GM12878 (cell line): Measurements from ENCODE around the gene AFF1. TPM values are rescaled to one million over a fixed set of nuclear protein-coding genes. Genes with fewer than 3 reads are reported as not detected.

Experiments
- ATAC-seq: fragments of 200-7000 bp; cut with Tn5 transposase; 3 replicates; pipeline ENCODE4 v1.9.1; 2020; ENCODE audit warnings: mild to moderate bottlenecking, moderate library complexity
- BruUV-seq: library from RNA; stranded (reverse); fragments of 400-500 nt; replicated peaks from 2 replicates; lab custom pipeline; 2021; lab: Mats Ljungman, UMichigan
- CTCF ChIA-PET: fragments of 300-600 bp; sonication (Branson Sonifier 250); formaldehyde crosslinking; extraction: SDS; loops from one replicate; lab custom pipeline; 2021; ENCODE audit warnings: inconsistent platforms; lab: Yijun Ruan, JAX
- POLR2A ChIA-PET: fragments of 350-600 bp; formaldehyde crosslinking; extraction: SDS; loops from one replicate; lab custom pipeline; 2021; ENCODE audit warnings: inconsistent platforms; lab: Charles Lee
- RAD21 ChIA-PET: fragments of 300-600 bp; sonication (Branson Sonifier 250); formaldehyde crosslinking; loops from one replicate; lab custom pipeline; 2023; ENCODE audit warnings: antibody characterized with exemption; ENCODE audit not compliant: unreplicated experiment; lab: Charles Lee
- SMC1A ChIA-PET: fragments of 300-600 bp; sonication (Branson Sonifier 250); formaldehyde crosslinking; loops from one replicate; lab custom pipeline; 2023; ENCODE audit not compliant: unreplicated experiment, uncharacterized antibody; lab: Charles Lee
- DNase-seq: peaks from one replicate; pipeline ENCODE4 v3.0.0-alpha.2; 2011; ENCODE audit warnings: low read depth, low spot score
- FAIRE-seq: peaks from 3 replicates; lab custom pipeline; 2011; peaks lifted over from hg19 to GRCh38; lab: Jason Lieb, UNC
- H2AFZ ChIP-seq: 2 replicates; pipeline ENCODE4 v1.6.0; 2011; ENCODE audit warnings: low read depth, low read length, control low read depth; ENCODE audit not compliant: control insufficient read depth
- H3K27ac ChIP-seq: 2 replicates; pipeline ENCODE4 v1.5.1; 2011; ENCODE audit warnings: control low read depth; ENCODE audit not compliant: control insufficient read depth, insufficient read depth
- H3K27me3 ChIP-seq, 2 experiments: replicated peaks in 1 of 2; 2 replicates each; pipeline versions ENCODE4 v1.6.0 to v1.6.1; 2011; ENCODE audit warnings: low read length in 1 of 2; ENCODE audit not compliant: control insufficient read depth in 2 of 2, insufficient read depth in 2 of 2
- H3K36me3 ChIP-seq, 2 experiments: 2 replicates each; pipeline ENCODE4 v1.5.1; 2011; ENCODE audit warnings: low read length in 1 of 2; ENCODE audit not compliant: control insufficient read depth in 2 of 2, insufficient read depth in 2 of 2
- H3K4me1 ChIP-seq: 2 replicates; pipeline ENCODE4 v1.6.1; 2011; ENCODE audit warnings: mild to moderate bottlenecking, low read length, moderate library complexity, mixed read lengths; ENCODE audit not compliant: control insufficient read depth, insufficient read depth
- H3K4me2 ChIP-seq: 2 replicates; pipeline ENCODE4 v1.6.0; 2011; ENCODE audit warnings: control low read depth; ENCODE audit not compliant: control insufficient read depth, insufficient read depth
- H3K4me3 ChIP-seq: fragments of 200-600 bp; sonication (generic); 2 replicates; pipeline ENCODE4 v1.5.1; 2016
- H3K79me2 ChIP-seq: 2 replicates; pipeline ENCODE4 v1.6.0; 2011; ENCODE audit warnings: low read length; ENCODE audit not compliant: control insufficient read depth, insufficient read depth
- H3K9ac ChIP-seq: 2 replicates; pipeline ENCODE4 v1.8.0; 2011; ENCODE audit warnings: low read length, control low read depth, mixed read lengths; ENCODE audit not compliant: control insufficient read depth, insufficient read depth
- H3K9me3 ChIP-seq: replicated peaks from 3 replicates; pipeline ENCODE4 v1.5.1; 2011; ENCODE audit warnings: mild to moderate bottlenecking, low read length; ENCODE audit not compliant: control insufficient read depth, insufficient read depth
- H4K20me1 ChIP-seq: 2 replicates; pipeline ENCODE4 v1.6.0; 2011; ENCODE audit not compliant: control insufficient read depth, insufficient read depth
- DPF2 ChIP-seq: fragments of 450-650 bp; IDR thresholded peaks from 2 replicates; pipeline ENCODE4 v1.6.1; 2017; ENCODE audit warnings: mild to moderate bottlenecking
- KDM1A ChIP-seq: fragments of 200-600 bp; sonication (generic); IDR thresholded peaks from 2 replicates; pipeline ENCODE4 v1.6.1; 2016; ENCODE audit warnings: borderline replicate concordance
- MEF2A ChIP-seq: IDR thresholded peaks from 2 replicates; pipeline ENCODE4 v1.6.1; 2011; ENCODE audit warnings: low read depth, mild to moderate bottlenecking, low read length, moderate library complexity; ENCODE audit not compliant: insufficient read depth
- RAD21 ChIP-seq: IDR thresholded peaks from 2 replicates; pipeline ENCODE4 v1.6.1; 2011; ENCODE audit warnings: mild to moderate bottlenecking, low read depth, low read length, moderate library complexity; ENCODE audit not compliant: insufficient read depth
- SMARCA5 ChIP-seq: fragments of 450-650 bp; IDR thresholded peaks from 2 replicates; pipeline ENCODE4 v1.6.1; 2017; ENCODE audit warnings: mild to moderate bottlenecking
- SMC3 ChIP-seq: IDR thresholded peaks from 2 replicates; pipeline ENCODE4 v1.6.1; 2011; ENCODE audit warnings: low read length, improper control_type of control experiment, borderline replicate concordance
- TAF1 ChIP-seq: IDR thresholded peaks from 2 replicates; pipeline ENCODE4 v1.6.1; 2011; ENCODE audit warnings: mild to moderate bottlenecking, low read depth, low read length, borderline replicate concordance
- ZBED1 ChIP-seq: IDR thresholded peaks from 2 replicates; pipeline ENCODE4 v1.6.1; 2016; ENCODE audit warnings: borderline replicate concordance
- WGBS: methylation state at CpG from one replicate; pipeline ENCODE4 v1.1.6; 2016; ENCODE audit warnings: low lambda C conversion rate; ENCODE audit not compliant: insufficient replicate concordance, insufficient coverage; ENCODE audit errors: missing lambda C conversion rate; 5-methylcytosine and 5-hydroxymethylcytosine counted together
- in situ Hi-C: fragments of 300-500 bp; cut with MboI; formaldehyde crosslinking; loops from 9 replicates; pipeline ENCODE4 v1.14.3; 2018; ENCODE audit warnings: mixed read lengths
- intact Hi-C: fragments of 100-400 bp; cut with micrococcal nuclease; formaldehyde crosslinking; loops from one replicate; pipeline ENCODE4 v1.14.2; 2022; ENCODE audit not compliant: unreplicated experiment
- polyA plus RNA-seq, 11 experiments: library from polyadenylated mRNA; depleted of rRNA in 4 of 11; unstranded in 6 of 11; stranded (reverse) in 5 of 11; fragments of >200 nt; fragmentation: Nextera tagmentation in 4 of 11; fragmentation: Illumina TruSeq in 1 of 11; extraction: Ambion mirVana in 4 of 11; extraction: Trizol in 1 of 11; gene quantifications; 1 replicate in 1 of 11; 2 replicates in 10 of 11; pipeline versions ENCODE4 v1.2.1 to v1.2.3, GENCODE V29; 2011 to 2016; ENCODE audit warnings: inconsistent platforms in 2 of 11, missing spikeins in 2 of 11, low read depth in 1 of 11
- total RNA-seq, 4 experiments: library from RNA; depleted of rRNA in 3 of 4; stranded (reverse); fragments of >200 nt in 3 of 4; fragmentation: Illumina TruSeq in 1 of 4; extraction: Trizol in 1 of 4; gene quantifications; 2 replicates each; pipeline versions ENCODE4 v1.2.1 to v1.2.3, GENCODE V29; 2013 to 2021
- TF ChIP-seq, protein P1 (sequence below), 3 experiments: IDR thresholded peaks in 2 of 3; conservative IDR thresholded peaks in 1 of 3; 2 replicates each; pipeline ENCODE4 v1.5.1; 2011; ENCODE audit warnings: low read depth in 3 of 3, low read length in 3 of 3, mild to moderate bottlenecking in 3 of 3, control low read depth in 2 of 3, moderate library complexity in 2 of 3, inconsistent platforms in 1 of 3, mixed read lengths in 1 of 3; ENCODE audit not compliant: control insufficient read depth in 2 of 3, insufficient read depth in 1 of 3; ENCODE audit errors: extremely low read depth in 1 of 3
- TF ChIP-seq, protein P2 (sequence below): fragments of 450-650 bp; IDR thresholded peaks from 2 replicates; pipeline ENCODE4 v1.6.1; 2017; ENCODE audit warnings: mild to moderate bottlenecking, low read depth, inconsistent platforms; ENCODE audit not compliant: poor library complexity, severe bottlenecking
- TF ChIP-seq, protein P3 (sequence below): IDR thresholded peaks from 2 replicates; pipeline ENCODE4 v1.6.1; 2012; ENCODE audit warnings: mild to moderate bottlenecking, low read depth, low read length
- TF ChIP-seq, protein P4 (sequence below): fragments of 450-650 bp; IDR thresholded peaks from 2 replicates; pipeline ENCODE4 v1.6.1; 2017; ENCODE audit warnings: low read depth, mild to moderate bottlenecking, moderate library complexity

Gene AFF1
- total and polyA plus RNA-seq, 10 of the 15 experiments (the other 5 are each of a cell fraction or from before 2014, with no cell fraction given), result 3.5 to 56.1 (median 21.5) TPM

DNA sequence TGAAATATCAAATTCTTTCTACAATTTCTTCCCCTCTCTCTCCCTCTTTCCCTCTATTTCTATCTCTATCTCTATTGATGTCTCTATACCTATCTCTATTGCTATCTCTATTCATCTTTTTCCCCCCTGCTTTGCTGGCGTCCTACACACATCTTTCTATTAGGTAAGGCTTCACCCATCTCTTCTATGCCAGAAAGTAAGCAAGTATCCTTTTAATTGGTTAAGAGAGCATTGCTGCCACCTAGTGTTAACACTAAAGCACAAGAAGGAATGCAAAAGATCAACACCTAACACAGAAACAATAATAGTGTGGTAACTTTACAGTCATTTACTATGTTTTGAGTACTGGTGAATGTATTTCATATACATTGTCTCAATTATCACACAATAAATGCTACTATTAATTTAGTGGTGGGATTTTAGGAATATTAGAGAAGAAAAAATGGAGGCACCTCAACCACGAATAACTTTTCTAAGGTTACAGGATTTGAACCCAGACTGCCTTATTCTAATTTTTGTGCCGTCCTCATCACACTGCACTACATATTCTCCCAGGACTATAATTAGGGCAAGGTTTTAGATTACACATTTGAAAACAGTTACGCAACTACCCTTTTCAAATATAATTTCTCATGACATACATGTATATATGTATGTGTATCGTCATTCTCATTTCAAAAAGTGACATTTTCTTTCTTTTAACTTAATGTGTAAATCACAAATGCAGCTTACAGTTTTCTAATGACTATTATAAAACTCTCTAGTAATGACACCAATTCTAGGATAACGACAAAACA is 38.9 kb upstream of the AFF1 start:
- FAIRE-seq, result peak; percentile 75
- peak; percentile 70; the same call in 1 of the 2 replicates for TF ChIP-seq SMARCA5
- no peak for TF ChIP-seq TAF1
- TF ChIP-seq, protein P1, sequence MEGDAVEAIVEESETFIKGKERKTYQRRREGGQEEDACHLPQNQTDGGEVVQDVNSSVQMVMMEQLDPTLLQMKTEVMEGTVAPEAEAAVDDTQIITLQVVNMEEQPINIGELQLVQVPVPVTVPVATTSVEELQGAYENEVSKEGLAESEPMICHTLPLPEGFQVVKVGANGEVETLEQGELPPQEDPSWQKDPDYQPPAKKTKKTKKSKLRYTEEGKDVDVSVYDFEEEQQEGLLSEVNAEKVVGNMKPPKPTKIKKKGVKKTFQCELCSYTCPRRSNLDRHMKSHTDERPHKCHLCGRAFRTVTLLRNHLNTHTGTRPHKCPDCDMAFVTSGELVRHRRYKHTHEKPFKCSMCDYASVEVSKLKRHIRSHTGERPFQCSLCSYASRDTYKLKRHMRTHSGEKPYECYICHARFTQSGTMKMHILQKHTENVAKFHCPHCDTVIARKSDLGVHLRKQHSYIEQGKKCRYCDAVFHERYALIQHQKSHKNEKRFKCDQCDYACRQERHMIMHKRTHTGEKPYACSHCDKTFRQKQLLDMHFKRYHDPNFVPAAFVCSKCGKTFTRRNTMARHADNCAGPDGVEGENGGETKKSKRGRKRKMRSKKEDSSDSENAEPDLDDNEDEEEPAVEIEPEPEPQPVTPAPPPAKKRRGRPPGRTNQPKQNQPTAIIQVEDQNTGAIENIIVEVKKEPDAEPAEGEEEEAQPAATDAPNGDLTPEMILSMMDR (IDR thresholded peaks at IDR 0.05 in 2 of 3, conservative IDR thresholded peaks at IDR 0.05 in 1 of 3; ENCODE audit: control insufficient read depth in 2 of 3, extremely low read depth in 1 of 3, insufficient read depth in 1 of 3, low read depth in 3 of 3, low read length in 3 of 3), result peak; percentile 52 to 80 (median 66)
- TF ChIP-seq KDM1A, result no peak
- peak; percentile 97 for TF ChIP-seq RAD21
- TF ChIP-seq SMC3, result peak; percentile 95
- TF ChIP-seq, protein P2, sequence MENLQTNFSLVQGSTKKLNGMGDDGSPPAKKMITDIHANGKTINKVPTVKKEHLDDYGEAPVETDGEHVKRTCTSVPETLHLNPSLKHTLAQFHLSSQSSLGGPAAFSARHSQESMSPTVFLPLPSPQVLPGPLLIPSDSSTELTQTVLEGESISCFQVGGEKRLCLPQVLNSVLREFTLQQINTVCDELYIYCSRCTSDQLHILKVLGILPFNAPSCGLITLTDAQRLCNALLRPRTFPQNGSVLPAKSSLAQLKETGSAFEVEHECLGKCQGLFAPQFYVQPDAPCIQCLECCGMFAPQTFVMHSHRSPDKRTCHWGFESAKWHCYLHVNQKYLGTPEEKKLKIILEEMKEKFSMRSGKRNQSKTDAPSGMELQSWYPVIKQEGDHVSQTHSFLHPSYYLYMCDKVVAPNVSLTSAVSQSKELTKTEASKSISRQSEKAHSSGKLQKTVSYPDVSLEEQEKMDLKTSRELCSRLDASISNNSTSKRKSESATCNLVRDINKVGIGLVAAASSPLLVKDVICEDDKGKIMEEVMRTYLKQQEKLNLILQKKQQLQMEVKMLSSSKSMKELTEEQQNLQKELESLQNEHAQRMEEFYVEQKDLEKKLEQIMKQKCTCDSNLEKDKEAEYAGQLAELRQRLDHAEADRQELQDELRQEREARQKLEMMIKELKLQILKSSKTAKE, result peak; percentile 40
- no peak for TF ChIP-seq DPF2
- TF ChIP-seq, protein P3, sequence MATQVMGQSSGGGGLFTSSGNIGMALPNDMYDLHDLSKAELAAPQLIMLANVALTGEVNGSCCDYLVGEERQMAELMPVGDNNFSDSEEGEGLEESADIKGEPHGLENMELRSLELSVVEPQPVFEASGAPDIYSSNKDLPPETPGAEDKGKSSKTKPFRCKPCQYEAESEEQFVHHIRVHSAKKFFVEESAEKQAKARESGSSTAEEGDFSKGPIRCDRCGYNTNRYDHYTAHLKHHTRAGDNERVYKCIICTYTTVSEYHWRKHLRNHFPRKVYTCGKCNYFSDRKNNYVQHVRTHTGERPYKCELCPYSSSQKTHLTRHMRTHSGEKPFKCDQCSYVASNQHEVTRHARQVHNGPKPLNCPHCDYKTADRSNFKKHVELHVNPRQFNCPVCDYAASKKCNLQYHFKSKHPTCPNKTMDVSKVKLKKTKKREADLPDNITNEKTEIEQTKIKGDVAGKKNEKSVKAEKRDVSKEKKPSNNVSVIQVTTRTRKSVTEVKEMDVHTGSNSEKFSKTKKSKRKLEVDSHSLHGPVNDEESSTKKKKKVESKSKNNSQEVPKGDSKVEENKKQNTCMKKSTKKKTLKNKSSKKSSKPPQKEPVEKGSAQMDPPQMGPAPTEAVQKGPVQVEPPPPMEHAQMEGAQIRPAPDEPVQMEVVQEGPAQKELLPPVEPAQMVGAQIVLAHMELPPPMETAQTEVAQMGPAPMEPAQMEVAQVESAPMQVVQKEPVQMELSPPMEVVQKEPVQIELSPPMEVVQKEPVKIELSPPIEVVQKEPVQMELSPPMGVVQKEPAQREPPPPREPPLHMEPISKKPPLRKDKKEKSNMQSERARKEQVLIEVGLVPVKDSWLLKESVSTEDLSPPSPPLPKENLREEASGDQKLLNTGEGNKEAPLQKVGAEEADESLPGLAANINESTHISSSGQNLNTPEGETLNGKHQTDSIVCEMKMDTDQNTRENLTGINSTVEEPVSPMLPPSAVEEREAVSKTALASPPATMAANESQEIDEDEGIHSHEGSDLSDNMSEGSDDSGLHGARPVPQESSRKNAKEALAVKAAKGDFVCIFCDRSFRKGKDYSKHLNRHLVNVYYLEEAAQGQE, result no peak
- no peak for TF ChIP-seq MEF2A
- no peak for TF ChIP-seq ZBED1
- TF ChIP-seq, protein P4, sequence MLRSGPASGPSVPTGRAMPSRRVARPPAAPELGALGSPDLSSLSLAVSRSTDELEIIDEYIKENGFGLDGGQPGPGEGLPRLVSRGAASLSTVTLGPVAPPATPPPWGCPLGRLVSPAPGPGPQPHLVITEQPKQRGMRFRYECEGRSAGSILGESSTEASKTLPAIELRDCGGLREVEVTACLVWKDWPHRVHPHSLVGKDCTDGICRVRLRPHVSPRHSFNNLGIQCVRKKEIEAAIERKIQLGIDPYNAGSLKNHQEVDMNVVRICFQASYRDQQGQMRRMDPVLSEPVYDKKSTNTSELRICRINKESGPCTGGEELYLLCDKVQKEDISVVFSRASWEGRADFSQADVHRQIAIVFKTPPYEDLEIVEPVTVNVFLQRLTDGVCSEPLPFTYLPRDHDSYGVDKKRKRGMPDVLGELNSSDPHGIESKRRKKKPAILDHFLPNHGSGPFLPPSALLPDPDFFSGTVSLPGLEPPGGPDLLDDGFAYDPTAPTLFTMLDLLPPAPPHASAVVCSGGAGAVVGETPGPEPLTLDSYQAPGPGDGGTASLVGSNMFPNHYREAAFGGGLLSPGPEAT, result 0 out of 2 replicates have a peak, but pooled peaks have one; percentile 35

More for the DNA sequence above, 38.9 kb upstream of the AFF1 start:
- ChIA-PET POLR2A (interaction anchor here (0.7 to 1.1 kb wide), 2 partner anchors 150 to 302 kb away, joined by 3 read pairs; partner anchors contain the start of gene PTPN13), RAD21 (interaction anchor here (0.7 to 1.5 kb wide), 5 partner anchors 302 to 397 kb away, joined by 3 to 79 read pairs (median 10); partner anchors contain the start of gene PTPN13), CTCF (interaction anchor here (1.0 to 11.3 kb wide), 5 partner anchors 26 to 398 kb away, joined by 3 to 307 read pairs (median 30); no protein-coding TSS in a partner anchor), SMC1A (interaction anchor here (0.9 to 8.7 kb wide), 8 partner anchors 38 to 400 kb away, joined by 3 to 190 read pairs (median 6); no protein-coding TSS in a partner anchor)
- H2AFZ ChIP-seq, result no peak overlapping the region
- no peak for DNase-seq
- no peak overlapping the region for H3K4me3 ChIP-seq
- H3K27ac ChIP-seq, result no peak overlapping the region
- no TSS peak for BruUV-seq
- no peaks in the 10 kb centered on the region for H3K27me3 ChIP-seq
- WGBS, result 56% methylated on average over 6 of the region's 6 CpGs
- H3K79me2 ChIP-seq, result no peaks in the 10 kb centered on the region
- in situ Hi-C loops, result loop anchor here (5.0 kb wide), 1 partner anchor 399 kb away; no protein-coding TSS in a partner anchor
- H4K20me1 ChIP-seq, result no peaks in the 10 kb centered on the region
- H3K9ac ChIP-seq, result no peak overlapping the region
- ATAC-seq, result peak; percentile 65
- intact Hi-C loops, result loop anchor here (1.0 to 10.0 kb wide), 3 partner anchors 301 to 851 kb away; partner anchors contain the start of gene PTPN13
- no peaks in the 10 kb centered on the region for H3K9me3 ChIP-seq
- H3K36me3 ChIP-seq, result no peaks in the 10 kb centered on the region
- H3K4me2 ChIP-seq, result no peak overlapping the region
- H3K4me1 ChIP-seq, result no peaks in the 10 kb centered on the region
